Breast epithelium (tissue), 3 donors: ENCODE results near the gene HERC5.

Source experiments
- POLR2A ChIP-seq: fragments of 450-650 bp; IDR thresholded peaks from one replicate; pipeline ENCODE4 v1.6.1; 2016; ENCODE audit warnings: antibody characterized with exemption, mild to moderate bottlenecking, moderate library complexity
- TF ChIP-seq, protein P1 (sequence below), 3 donors: fragments of 450-650 bp; IDR thresholded peaks; one replicate each; pipeline ENCODE4 v1.5.1; 2016 to 2017; ENCODE audit warnings: antibody characterized with exemption in 3 of 3, mild to moderate bottlenecking in 3 of 3, moderate library complexity in 3 of 3

DNA sequence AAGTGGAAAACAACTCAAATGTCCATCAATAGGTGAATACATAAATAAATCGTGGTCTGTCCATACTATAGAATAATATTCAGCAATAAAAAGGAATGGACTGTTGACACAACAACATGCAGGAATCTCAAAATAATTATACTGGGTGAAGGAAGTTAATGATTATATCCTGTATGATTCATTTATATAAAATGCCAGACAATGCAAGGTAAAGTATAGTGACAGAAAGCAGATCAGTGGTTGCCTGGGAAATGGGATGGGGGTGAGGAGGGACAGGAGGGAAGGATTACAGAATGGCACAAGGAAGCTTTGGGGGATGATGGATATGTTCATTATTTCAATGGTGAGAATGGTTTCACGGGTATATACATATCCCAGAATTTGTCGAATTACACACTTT lies 54.3 kb downstream of the HERC5 start:
- TF ChIP-seq, protein P1, sequence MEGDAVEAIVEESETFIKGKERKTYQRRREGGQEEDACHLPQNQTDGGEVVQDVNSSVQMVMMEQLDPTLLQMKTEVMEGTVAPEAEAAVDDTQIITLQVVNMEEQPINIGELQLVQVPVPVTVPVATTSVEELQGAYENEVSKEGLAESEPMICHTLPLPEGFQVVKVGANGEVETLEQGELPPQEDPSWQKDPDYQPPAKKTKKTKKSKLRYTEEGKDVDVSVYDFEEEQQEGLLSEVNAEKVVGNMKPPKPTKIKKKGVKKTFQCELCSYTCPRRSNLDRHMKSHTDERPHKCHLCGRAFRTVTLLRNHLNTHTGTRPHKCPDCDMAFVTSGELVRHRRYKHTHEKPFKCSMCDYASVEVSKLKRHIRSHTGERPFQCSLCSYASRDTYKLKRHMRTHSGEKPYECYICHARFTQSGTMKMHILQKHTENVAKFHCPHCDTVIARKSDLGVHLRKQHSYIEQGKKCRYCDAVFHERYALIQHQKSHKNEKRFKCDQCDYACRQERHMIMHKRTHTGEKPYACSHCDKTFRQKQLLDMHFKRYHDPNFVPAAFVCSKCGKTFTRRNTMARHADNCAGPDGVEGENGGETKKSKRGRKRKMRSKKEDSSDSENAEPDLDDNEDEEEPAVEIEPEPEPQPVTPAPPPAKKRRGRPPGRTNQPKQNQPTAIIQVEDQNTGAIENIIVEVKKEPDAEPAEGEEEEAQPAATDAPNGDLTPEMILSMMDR (IDR thresholded peaks at IDR 0.05) = no peak
- no peak for TF ChIP-seq POLR2A
